Stimulated activated CD8-positive, alpha-beta memory T cell treated with anti-CD3 and anti-CD28 coated beads, Interleukin-4, amount 100 ng/mL, for 48 hours (primary cell): ENCODE measurements around the gene LCE2D.

Experiments
- DNase-seq: peaks from one replicate; pipeline ENCODE4 v3.0.0-alpha.2; 2020

The LCE2D gene

DNA sequence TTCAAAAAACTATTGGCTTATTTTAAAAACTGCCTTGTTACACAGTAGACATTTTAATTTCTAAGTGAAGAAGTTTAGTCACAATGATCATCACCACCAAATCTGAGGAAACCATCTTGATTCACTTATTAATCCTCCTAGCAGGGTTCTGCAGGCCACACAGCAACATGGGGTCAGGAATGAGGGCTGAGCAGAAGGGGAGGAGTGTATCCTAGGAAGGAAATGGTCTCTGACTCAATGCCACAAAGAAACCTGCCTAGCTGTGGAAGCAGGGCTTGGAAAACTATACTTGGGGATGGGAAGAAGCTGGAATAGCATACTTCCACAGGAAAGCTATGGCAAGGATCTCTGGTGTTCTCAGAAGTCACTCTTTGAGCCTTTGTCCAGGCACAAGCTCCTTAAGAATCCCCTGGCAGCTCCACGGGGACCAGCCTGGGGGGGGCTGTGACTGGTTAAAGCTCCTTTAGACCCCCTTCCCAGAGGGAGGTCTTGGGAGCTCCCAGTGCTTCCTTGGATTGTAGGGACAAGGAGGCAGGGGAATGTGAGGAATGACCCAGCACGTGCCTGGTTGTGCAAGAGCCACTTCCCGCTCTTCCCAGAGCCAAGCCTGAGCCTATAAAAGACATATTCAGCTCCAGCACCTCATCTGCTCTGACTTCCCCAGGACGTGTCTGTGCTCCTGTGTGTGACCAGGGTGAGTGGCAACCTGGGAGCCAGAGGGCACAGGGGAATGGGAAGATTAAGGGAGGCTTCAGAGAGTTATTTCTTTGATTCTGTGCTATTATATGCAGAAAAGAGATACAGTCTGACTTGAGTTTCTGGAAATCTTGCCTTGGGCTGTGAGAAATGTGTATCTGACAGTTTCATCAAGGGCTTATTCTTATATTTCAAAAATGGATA lies 34.8 kb downstream of the LCE2D start, which contains the start of gene LCE2A:
Gene LCE2A (plus strand): TSS at position 645 of the 900 bp plus-strand sequence. CDS start 557 bp downstream, outside the sequence.
- no peak for DNase-seq

DNA sequence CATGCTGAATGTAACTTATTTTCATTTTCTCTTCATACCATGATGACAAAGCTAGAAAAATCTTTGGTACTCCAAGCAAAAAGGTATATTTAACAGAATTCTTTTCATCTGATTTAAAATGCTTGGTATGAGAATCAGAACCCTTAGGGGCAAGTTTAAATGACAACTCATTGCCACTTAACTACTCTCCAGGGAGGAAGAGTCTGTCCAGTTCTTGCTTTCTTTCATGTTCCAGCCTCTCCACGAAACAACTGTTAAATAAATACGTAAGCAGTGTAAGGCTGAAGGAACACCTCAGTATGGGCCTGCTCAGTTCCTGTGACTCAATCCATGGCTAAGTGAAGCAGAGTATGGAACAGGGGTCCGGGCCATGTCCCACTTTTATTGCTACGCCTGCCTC lies 36.6 kb downstream of the LCE2D start:
- no peak for DNase-seq

DNA sequence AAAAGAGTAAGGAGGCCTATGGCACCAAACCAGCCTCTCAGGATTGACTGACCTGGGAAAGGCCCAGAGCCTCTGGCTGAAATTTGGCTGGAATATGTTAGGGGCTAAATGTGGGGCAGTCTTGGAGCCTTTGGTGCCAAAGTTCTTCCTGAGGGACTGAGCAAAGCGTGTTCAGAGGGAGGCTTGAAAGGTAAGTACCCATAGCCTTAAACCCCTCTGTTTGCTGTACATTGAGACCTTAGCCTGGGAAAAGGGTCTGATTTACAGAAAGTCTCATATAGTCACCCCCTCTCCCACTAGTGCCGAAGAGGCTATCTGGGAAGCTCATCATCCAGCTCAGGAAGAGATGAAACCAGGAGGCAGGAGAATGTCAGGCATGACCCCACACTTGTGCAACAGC lies 44.7 kb downstream of the LCE2D start, which contains the start of gene LCE4A:
Gene LCE4A (plus strand): TSS at position 301 of the 400 bp plus-strand sequence. CDS start 916 bp downstream, outside the sequence.
- no peak for DNase-seq
